GM18507 (cell line): Measurements from ENCODE around the gene LAGE3.
"Not testable (repeated sequence)": the region's sequence is repeated elsewhere in the genome, so short reads cannot be mapped to it uniquely, and the experiment has no call there.

Source experiments
- DNase-seq: peaks from one replicate; pipeline ENCODE4 v3.0.0; 2011; ENCODE audit warnings: low read depth; ENCODE audit not compliant: insufficient read length; ENCODE audit errors: extremely low spot score
- FAIRE-seq: peaks from 2 replicates; lab custom pipeline; 2011; peaks lifted over from hg19 to GRCh38; lab: Jason Lieb, UNC

LAGE3 gene

DNA sequence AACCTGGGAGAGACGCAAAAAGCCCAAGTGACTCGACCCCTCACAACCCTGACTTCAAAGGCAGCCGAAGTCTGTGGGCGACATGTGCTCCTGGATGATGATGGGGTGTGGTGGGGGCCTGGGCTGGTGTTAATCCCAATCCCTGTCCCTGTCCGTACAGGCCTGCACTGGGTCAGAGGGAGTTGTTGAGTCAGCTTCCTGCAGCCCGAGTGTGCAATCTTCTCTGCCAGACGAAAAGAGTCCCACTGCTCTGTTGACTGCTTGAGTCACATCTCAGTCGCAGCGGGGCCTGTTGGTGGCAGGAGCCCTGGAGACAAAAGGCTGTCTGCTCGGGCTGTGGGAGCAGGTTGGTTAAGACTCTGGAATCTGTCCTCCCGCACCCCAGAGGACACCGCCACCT, 26.7 kb upstream of the LAGE3 start:
- no peak for DNase-seq
- no peak for FAIRE-seq

GRCh38 chrX:154502989-154503388, 23.9 kb upstream of the LAGE3 start:
- FAIRE-seq (no peak), DNase-seq (no peak)

- FAIRE-seq = no peak
- no peak for DNase-seq
These were observed 23.0 kb upstream of the LAGE3 start for GRCh38 chrX:154502098-154502497.

DNA sequence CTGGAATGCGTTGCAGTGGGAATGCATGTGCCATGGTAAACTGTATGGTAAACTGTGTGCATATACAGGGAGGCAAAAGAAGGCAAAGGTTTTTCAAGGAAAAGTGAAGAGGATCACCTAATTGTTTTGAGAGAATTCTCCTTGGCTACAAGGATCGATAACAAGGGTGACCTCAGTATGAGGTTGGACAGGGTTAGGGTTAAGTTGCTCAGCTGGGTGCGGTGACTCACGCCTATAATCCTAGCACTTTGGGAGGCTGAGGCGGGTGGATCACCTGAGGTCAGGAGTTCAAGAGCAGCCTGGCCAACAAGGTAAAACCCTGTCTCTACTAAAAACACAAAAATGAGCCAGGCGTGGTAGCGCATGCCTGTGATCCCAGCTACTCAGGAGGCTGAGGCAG, 22.3 kb upstream of the LAGE3 start:
- not testable (repeated sequence) for FAIRE-seq, DNase-seq

- not testable (repeated sequence) for DNase-seq, FAIRE-seq
These were observed 17.6 kb upstream of the LAGE3 start for GRCh38 chrX:154496591-154497137.

DNA sequence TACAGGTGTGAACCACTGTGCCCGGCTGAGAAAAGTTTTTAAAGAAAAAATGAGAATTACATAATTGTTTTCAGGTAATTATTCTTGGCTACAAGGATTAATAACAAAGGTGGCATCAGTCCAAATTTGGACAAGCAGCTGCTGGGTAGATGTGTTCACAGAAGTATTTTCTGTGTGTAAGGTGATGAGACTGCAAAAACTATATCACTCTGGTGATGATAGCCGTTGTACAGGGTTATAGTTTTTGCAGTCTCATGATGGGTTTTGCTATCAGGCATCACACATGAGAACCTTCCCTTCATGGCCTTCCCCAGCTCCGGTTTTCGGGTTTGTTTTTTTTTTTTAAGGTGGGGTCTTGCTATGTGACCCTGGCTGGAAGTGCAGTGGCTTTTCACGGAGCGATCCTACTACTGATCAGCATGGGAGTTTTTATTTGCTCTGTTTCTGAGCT, 16.4 kb upstream of the LAGE3 start:
- DNase-seq = no peak
- FAIRE-seq = no peak

- no peak for FAIRE-seq
- no peak for DNase-seq
These were observed 15.6 kb upstream of the LAGE3 start for GRCh38 chrX:154494715-154495114.

DNA sequence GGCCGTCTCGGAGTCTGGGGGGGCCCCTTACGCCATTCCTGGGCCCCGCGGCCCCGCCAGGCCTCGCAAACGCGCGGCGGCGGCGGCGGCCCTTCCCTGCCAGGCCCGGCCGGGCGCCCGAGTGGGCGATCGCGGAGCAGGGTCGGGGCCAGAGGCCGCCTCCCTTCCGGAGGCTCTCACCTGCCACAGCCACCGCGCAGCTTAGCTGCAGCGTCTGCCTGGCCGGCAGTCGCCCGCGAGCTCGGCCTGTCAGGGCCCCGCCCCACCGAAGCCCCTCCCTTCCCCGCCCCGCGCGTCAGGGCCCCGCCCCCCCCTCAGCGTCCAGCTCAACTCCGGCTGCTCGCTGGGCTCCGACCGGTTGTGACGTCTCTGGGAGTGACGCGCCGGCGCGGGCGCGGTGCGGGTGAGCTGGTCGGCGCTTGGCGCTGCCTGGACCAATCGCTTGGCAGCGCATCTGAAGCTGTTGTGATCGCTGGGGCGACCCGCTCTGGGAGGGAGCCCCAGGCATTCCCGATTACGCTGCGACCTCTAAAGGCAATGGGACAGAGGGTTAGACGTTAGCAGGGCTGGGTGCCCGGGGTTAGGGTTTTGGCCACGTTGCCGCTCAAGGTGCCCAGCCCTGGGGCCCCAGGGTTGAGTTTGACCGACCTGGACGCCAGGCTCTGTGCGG, 11.5 kb upstream of the LAGE3 start, which contains the start of gene SLC10A3:
TSS of gene SLC10A3 (minus strand) at position 216 of the 670 bp plus-strand sequence. CDS start 1,689 bp downstream, outside the sequence.
- FAIRE-seq = peak; percentile 100
- peak; percentile 74 for DNase-seq

DNA sequence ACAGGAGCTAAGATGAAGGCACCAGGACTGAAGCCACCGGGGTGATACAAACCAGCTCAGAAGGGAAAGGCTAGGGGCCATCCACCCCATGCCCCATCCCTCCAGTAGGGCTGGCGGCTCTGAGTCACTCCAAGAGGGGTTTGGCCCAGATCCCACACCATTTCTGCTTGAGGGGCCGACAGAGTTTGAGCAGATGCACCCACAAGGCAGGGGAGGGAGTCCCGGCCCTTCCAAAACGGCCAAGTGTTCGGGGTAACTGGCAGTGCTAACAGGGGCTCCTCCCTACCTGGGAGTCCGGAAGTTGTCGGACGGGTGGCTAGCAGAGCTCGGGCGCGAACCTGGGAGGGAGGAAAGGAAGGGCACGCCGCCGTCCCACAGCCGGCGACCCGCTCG, 10.9 kb upstream of the LAGE3 start:
- no peak for DNase-seq
- no peak for FAIRE-seq

- no peak for DNase-seq
- FAIRE-seq = no peak
These were observed 10.1 kb upstream of the LAGE3 start for GRCh38 chrX:154489182-154489581.

- DNase-seq = no peak
- FAIRE-seq = no peak
These were observed 9.4 kb upstream of the LAGE3 start for GRCh38 chrX:154488336-154489075.

GRCh38 chrX:154487518-154488290, 8.6 kb upstream of the LAGE3 start:
- FAIRE-seq = no peak

DNA sequence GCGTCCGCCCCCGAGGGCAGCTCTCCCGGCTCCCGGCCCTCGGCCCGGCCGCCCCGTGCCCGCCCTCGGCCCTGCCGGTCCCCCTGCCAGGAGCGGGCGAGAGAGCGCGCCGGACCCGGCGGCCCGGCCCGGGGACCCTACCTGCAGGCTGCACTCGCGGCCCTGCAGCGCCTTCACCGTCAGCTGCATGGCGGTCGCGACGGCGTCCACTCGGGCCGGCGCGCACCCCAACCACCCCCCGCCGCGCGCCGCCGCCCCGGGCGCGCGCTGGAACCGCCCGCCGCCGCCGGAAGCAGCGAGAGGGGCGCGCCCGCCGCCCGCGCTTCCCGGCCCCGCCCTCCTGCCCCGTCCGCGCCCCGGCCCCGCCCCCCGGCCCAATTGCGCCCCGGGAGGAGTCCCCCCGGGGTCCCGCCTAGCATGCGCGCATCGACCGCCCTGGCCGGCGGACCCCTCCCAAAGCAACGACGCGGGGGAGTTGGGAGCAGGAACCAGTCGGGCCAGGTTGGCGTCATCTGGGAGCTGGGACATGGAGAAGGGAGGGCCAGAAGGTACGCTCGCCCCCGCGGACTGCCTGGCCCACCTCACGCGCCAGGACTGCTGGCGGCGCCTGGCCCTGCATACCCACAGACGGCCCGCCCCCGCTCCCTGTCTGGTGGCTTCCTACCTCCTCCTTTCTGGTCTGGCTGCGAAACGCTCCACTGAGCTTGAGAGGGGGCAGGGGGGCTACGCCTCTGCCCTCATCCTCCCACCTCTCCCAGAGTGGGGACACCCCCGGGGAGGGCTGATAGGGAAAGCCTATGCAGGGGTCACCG, 7.5 kb upstream of the LAGE3 start, which contains the start of gene UBL4A:
TSS of gene UBL4A (minus strand) at position 220 of the 812 bp plus-strand sequence. CDS start at position 189, 31 bp downstream.
- peak; percentile 30 for DNase-seq
- FAIRE-seq = peak; percentile 71

More at GRCh38 chrX:154487518-154488290, 8.6 kb upstream of the LAGE3 start:
- DNase-seq = no peak

DNA sequence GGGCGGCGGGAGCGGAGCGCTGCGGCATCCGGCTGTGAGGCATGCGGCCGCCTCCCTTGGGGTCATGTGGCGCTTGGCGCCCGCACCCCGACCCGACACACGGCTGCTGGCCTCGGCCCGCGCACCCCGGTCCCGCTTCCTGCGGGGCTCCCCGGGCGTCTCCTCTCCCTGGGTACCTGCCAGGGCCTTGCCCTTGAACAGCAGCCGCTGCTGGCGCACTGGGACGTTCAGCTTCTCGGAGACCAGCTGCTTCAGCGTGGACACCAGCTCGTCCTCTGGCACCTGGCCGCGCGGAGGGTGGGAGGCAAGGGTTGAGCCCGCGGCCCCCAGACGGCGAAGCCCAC, 6.9 kb upstream of the LAGE3 start:
- DNase-seq (no peak), FAIRE-seq (no peak)

DNA sequence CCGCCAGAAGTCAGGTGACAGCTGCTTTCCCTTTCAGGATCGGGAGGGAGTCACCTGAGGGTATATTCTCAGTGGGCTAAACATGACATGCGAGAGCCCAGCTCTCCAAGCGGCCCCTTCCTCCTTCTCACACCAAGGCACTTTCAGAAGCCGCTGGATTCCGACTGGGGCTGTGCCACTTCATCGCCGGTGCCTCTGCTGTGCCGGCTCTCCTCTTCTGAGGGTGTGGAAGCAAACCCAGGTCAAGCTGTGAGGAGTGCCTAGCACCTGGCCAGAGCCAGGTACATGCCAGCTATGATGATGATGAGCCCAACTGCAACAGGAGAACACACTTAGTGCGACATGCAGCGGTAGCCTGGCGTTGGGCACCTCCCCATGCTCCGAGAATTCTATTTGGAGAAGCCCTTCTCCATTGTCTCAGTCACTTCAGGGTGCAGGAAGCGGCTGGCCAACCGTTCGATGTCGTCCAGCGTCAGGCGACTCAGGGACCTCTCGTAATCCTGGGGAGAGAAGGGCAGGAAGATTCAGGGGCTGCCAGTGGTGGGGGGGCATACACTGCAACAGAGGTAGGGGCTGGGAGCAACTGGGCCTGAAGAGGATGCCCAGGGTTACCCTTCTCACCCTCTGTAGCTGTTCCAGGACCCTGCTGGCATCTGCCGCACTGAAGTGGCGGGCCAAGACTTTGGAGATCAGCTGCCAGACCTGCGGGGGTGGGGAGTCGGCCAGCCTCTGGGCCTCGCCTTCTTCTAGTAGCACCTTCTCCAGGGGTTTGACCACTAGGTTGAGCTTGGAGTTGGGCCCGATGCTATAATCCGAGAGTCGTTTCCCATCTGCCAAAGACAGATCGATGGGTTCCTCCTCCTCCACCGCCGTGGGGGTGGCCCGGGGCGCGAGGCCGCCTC, 6.3 kb upstream of the LAGE3 start:
- DNase-seq = no peak

DNA sequence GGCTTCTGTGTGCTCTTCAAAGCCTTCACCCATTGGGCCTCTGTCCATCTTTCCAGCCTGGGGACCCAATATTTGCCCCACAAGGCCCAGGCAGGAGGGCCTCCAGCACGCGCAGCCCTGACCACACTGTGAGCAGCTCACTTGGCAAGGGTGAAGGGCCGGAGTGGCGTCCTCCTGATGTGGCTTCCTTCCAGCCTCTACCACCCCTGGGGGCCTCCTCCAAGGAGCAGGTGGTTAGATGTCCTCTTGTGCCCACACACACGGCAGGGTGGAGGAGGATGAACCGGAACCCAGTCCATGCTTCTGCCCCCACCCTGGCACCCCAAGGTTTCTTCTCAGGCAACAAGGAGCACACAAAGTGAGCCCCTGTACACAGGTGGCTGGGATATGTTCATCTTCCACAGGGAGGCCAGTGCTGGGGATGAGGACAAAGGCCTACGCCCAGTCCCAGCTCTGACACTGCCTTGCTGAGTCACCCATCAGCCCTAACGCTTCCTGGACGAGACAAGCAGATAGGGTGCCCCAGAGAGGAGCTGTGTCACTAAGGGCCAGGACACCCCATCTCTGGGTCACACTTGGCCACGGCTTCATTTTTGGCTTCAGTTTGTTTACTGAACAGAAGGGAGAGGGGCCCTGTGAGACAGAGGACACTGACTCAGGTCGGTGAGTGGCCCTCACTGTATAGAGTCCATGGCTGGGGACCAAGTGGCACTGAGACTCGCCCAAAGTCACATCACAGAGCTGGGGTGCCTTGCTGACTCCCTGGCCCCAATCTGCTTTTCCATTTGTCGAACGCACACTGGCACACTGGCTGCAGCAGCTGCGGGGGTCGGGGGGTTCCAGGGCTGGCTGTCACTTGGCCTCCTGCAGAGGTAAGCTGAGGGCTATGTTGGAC, 5.4 kb upstream of the LAGE3 start:
- DNase-seq = no peak
- no peak for FAIRE-seq

More for the DNA sequence above, 6.3 kb upstream of the LAGE3 start:
- FAIRE-seq = no peak

DNA sequence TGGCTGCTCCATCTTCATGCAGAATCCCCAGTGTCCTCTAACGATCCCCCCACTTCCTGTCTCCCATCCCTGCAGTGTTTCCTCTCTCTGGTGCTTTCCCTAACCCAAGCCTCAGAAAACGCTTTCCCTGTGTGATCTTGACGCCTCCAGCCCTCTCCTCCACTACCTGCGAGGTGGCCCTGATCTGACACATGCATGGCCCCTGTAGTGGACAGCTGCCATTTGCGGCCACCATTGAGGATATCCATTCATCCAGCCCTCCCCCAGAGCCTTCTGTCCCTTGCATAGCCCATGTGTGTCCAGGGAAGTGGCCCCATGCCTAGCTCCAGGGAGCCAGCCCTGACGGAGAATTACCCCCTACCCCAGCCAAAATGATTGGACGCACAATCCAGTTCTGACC, 4.2 kb upstream of the LAGE3 start:
- no peak for FAIRE-seq
- DNase-seq = no peak
